H1 (cell line): ENCODE data around the gene ANKH. TPM values are rescaled to one million over a fixed set of nuclear protein-coding genes. Genes with fewer than 3 reads are reported as not detected.

Experiments
- EZH2 ChIP-seq: fragments of 200-600 bp; sonication (generic); IDR thresholded peaks from 2 replicates; pipeline ENCODE4 v1.7.1; 2012; ENCODE audit warnings: low read depth, mild to moderate bottlenecking, moderate library complexity, low read length, inconsistent platforms; ENCODE audit not compliant: severe bottlenecking
- polyA plus RNA-seq, 7 experiments: library from polyadenylated mRNA; depleted of rRNA in 3 of 7; stranded (reverse) in 5 of 7; unstranded in 2 of 7; fragments of >200 nt in 5 of 7; fragments of 200-250 nt in 2 of 7; gene quantifications; 1 replicate in 5 of 7; 2 replicates in 1 of 7; 4 replicates in 1 of 7; pipeline versions ENCODE4 v1.2.1 to v1.2.3, GENCODE V29; 2011 to 2013; ENCODE audit warnings: missing spikeins in 2 of 7, mixed read lengths in 2 of 7
- total RNA-seq: library from RNA; stranded (reverse); fragmentation: NEBNext Ultra II Directional; extraction: Animal tissue kit (Norgen Biotek cat#: 25700); gene quantifications from 2 replicates; pipeline ENCODE4 v1.2.1, GENCODE V29; 2021

Gene ANKH
- total and polyA plus RNA-seq, 2 of the 8 experiments (the other 6 are each of a cell fraction or from before 2014, with no cell fraction given) = 5.3 to 13.0 TPM

DNA sequence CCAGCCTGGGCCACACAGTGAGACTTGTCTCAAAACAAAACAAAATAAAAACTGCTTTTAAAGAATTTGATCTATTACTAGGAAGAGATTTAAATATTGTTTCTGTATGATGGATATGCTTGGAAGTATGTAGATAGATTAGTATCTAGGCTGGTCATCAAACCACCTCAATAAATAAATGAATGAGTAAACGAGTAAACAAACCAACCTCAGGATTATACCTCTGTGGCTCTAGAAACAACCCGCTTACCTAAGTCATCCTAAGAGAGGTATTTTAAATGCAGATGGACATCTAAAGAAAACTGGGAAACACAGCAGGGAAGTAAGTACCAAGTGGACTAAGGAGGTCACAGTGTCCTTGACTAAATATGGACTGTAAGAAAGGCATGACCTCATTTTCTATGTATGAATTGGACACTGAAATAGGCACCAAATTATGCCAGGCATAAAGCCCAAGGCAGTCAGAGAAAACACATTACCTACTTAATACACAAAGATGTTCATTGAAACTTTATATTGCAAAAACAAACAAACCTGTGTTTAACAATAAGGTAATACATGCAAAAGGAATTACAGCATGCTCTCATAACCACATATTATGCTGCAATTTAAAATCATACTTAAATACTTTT is 7.3 kb downstream of the ANKH start (continued):
- no peak for TF ChIP-seq EZH2
